ENCODE results near the gene NPY5R.
A peak's percentile ranks its signal among the peaks of the same experiment; 100 is the strongest.

NPY5R gene

GRCh38 chr4:163384434-163384833 lies 40.7 kb downstream of the NPY5R start:
- DNase-seq (ENCODE audit: low spot score): no peak
- Histone ChIP-seq H4K8ac (ENCODE audit: low read depth, low read length) (no peak overlapping the region), H3K4me2 (ENCODE audit: insufficient read depth, low read length, poor library complexity, severe bottlenecking) (no peak overlapping the region), H2AFZ (ENCODE audit: low read length) (no peak overlapping the region), H3K9ac (ENCODE audit: low read depth, low read length, poor library complexity) (no peak overlapping the region), H2BK15ac (ENCODE audit: low read length) (no peak overlapping the region), H3K36me3 (replicated peaks in 1 of 2; ENCODE audit: control insufficient read depth in 2 of 2, insufficient read depth in 2 of 2, low read length in 2 of 2) (no peaks in the 10 kb centered on the region), H3K14ac (ENCODE audit: low read length) (no peak overlapping the region), H3K18ac (ENCODE audit: low read length) (no peak overlapping the region), H3K27me3 (ENCODE audit: control insufficient read depth in 3 of 3, insufficient read depth in 3 of 3, low read depth in 1 of 3, low read length in 3 of 3) (no peaks in the 10 kb centered on the region), H3K4me1 (ENCODE audit: control insufficient read depth in 2 of 2, insufficient read depth in 1 of 2, low read depth in 1 of 2, low read length in 2 of 2) (peaks cover 0 to 12% of the 10 kb centered on the region in 2 donors), H3K9me3 (replicated peaks in 1 of 2; ENCODE audit: control insufficient read depth in 2 of 2, insufficient read depth in 1 of 2, low read depth in 1 of 2, low read length in 2 of 2) (no peaks in the 10 kb centered on the region), H3K79me1 (ENCODE audit: low read depth, low read length) (no peaks in the 10 kb centered on the region), H2BK12ac (ENCODE audit: low read length) (no peak overlapping the region), H3K4me3 (ENCODE audit: low read length in 2 of 2) (no peak overlapping the region), H4K91ac (ENCODE audit: low read depth, low read length, poor library complexity) (no peak overlapping the region), H3K27ac (replicated peaks; ENCODE audit: low read length) (no peak overlapping the region), H2AK5ac (ENCODE audit: low read depth, low read length) (no peak overlapping the region), H2BK5ac (ENCODE audit: low read length) (no peak overlapping the region), H3K23ac (ENCODE audit: low read depth, low read length, poor library complexity) (no peak overlapping the region), H2BK120ac (ENCODE audit: low read depth, low read length) (no peak overlapping the region), H3K4ac (ENCODE audit: low read length) (no peak overlapping the region)
- WGBS, 2 donors (ENCODE audit: extremely low coverage in 2 of 2, insufficient read length in 2 of 2, insufficient replicate concordance in 1 of 2): no CpG with 5 or more reads among the region's 5 CpGs

DNA sequence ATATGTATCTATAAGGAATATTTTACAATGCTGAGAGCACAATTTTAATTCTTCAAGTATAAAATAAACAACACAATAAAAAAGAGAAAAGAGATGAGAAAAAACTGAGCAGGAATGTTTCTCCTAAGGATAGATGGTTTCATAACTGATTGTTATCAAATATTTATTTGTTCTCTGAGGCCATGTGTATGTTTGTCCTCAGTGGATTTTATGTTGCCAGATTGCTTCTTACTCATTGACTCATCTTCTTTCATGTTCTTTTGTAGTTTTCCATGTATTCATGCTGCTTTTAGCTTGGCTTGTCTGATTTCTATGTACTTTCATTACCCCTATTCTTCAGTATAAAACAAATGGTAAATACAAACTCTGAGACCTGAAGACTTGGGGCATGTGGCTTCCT lies 41.2 kb downstream of the NPY5R start:
- Histone ChIP-seq H3K9ac (ENCODE audit: low read depth, low read length, poor library complexity) (no peak overlapping the region), H3K18ac (ENCODE audit: low read length) (no peak overlapping the region), H3K14ac (ENCODE audit: low read length) (no peak overlapping the region), H2BK15ac (ENCODE audit: low read length) (no peak overlapping the region), H3K4me3 (ENCODE audit: low read length in 2 of 2) (no peak overlapping the region), H4K8ac (ENCODE audit: low read depth, low read length) (no peak overlapping the region), H4K91ac (ENCODE audit: low read depth, low read length, poor library complexity) (no peak overlapping the region), H2AK5ac (ENCODE audit: low read depth, low read length) (no peak overlapping the region), H3K79me1 (ENCODE audit: low read depth, low read length) (no peaks in the 10 kb centered on the region), H3K4ac (ENCODE audit: low read length) (no peak overlapping the region), H2BK5ac (ENCODE audit: low read length) (no peak overlapping the region), H2BK12ac (ENCODE audit: low read length) (no peak overlapping the region), H3K4me2 (ENCODE audit: insufficient read depth, low read length, poor library complexity, severe bottlenecking) (no peak overlapping the region), H3K4me1 (ENCODE audit: control insufficient read depth in 2 of 2, insufficient read depth in 1 of 2, low read depth in 1 of 2, low read length in 2 of 2) (peaks cover 0 to 12% of the 10 kb centered on the region in 2 donors), H3K27ac (replicated peaks; ENCODE audit: low read length) (no peak overlapping the region), H2BK120ac (ENCODE audit: low read depth, low read length) (no peak overlapping the region), H3K27me3 (ENCODE audit: control insufficient read depth in 3 of 3, insufficient read depth in 3 of 3, low read depth in 1 of 3, low read length in 3 of 3) (no peaks in the 10 kb centered on the region), H3K23ac (ENCODE audit: low read depth, low read length, poor library complexity) (no peak overlapping the region), H3K9me3 (replicated peaks in 1 of 2; ENCODE audit: control insufficient read depth in 2 of 2, insufficient read depth in 1 of 2, low read depth in 1 of 2, low read length in 2 of 2) (no peaks in the 10 kb centered on the region), H3K36me3 (replicated peaks in 1 of 2; ENCODE audit: control insufficient read depth in 2 of 2, insufficient read depth in 2 of 2, low read length in 2 of 2) (no peaks in the 10 kb centered on the region), H2AFZ (ENCODE audit: low read length) (peak overlapping the region; percentile 34)
- no peak for DNase-seq (ENCODE audit: low spot score)

GRCh38 chr4:163385466-163385865 lies 41.8 kb downstream of the NPY5R start:
- Histone ChIP-seq H3K14ac (ENCODE audit: low read length) (no peak overlapping the region), H3K4me2 (ENCODE audit: insufficient read depth, low read length, poor library complexity, severe bottlenecking) (no peak overlapping the region), H3K18ac (ENCODE audit: low read length) (no peak overlapping the region), H3K23ac (ENCODE audit: low read depth, low read length, poor library complexity) (no peak overlapping the region), H2BK15ac (ENCODE audit: low read length) (no peak overlapping the region), H3K4ac (ENCODE audit: low read length) (no peak overlapping the region), H4K91ac (ENCODE audit: low read depth, low read length, poor library complexity) (no peak overlapping the region), H3K4me3 (ENCODE audit: low read length in 2 of 2) (no peak overlapping the region), H3K27ac (replicated peaks; ENCODE audit: low read length) (no peak overlapping the region), H3K27me3 (ENCODE audit: control insufficient read depth in 3 of 3, insufficient read depth in 3 of 3, low read depth in 1 of 3, low read length in 3 of 3) (no peaks in the 10 kb centered on the region), H3K9me3 (replicated peaks in 1 of 2; ENCODE audit: control insufficient read depth in 2 of 2, insufficient read depth in 1 of 2, low read depth in 1 of 2, low read length in 2 of 2) (no peaks in the 10 kb centered on the region), H2AK5ac (ENCODE audit: low read depth, low read length) (no peak overlapping the region), H3K79me1 (ENCODE audit: low read depth, low read length) (no peaks in the 10 kb centered on the region), H3K4me1 (ENCODE audit: control insufficient read depth in 2 of 2, insufficient read depth in 1 of 2, low read depth in 1 of 2, low read length in 2 of 2) (peaks cover 0 to 12% of the 10 kb centered on the region in 2 donors), H2BK120ac (ENCODE audit: low read depth, low read length) (no peak overlapping the region), H4K8ac (ENCODE audit: low read depth, low read length) (no peak overlapping the region), H3K9ac (ENCODE audit: low read depth, low read length, poor library complexity) (no peak overlapping the region), H3K36me3 (replicated peaks in 1 of 2; ENCODE audit: control insufficient read depth in 2 of 2, insufficient read depth in 2 of 2, low read length in 2 of 2) (no peaks in the 10 kb centered on the region), H2BK5ac (ENCODE audit: low read length) (no peak overlapping the region), H2BK12ac (ENCODE audit: low read length) (no peak overlapping the region), H2AFZ (ENCODE audit: low read length) (peak overlapping the region; percentile 34)
- WGBS, 2 donors (ENCODE audit: extremely low coverage in 2 of 2, insufficient read length in 2 of 2, insufficient replicate concordance in 1 of 2): no CpG with 5 or more reads among the region's 4 CpGs
- DNase-seq (ENCODE audit: low spot score): no peak

DNA sequence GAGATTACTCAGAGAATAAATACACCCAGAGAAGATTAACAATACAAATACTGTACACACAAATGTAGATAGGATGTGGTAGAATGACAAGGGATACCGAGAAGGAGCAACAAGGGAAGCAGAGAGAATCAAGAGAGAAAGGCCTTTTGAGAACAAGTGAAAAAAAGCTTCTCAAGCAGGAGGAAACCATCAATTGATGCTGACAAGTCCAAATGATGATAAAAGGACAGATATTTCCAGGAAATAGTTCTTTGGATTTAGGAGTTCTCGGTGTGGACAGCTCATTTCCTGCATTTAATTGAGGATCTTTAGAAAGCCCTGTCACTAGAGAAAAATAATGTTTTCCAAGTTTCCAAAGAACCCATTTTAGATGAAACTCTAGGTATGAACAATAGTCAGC lies 48.1 kb downstream of the NPY5R start:
- Histone ChIP-seq H3K23ac (ENCODE audit: low read depth, low read length, poor library complexity) (no peak overlapping the region), H4K8ac (ENCODE audit: low read depth, low read length) (no peak overlapping the region), H3K27ac (replicated peaks; ENCODE audit: low read length) (no peak overlapping the region), H3K14ac (ENCODE audit: low read length) (no peak overlapping the region), H3K79me1 (ENCODE audit: low read depth, low read length) (no peaks in the 10 kb centered on the region), H2BK120ac (ENCODE audit: low read depth, low read length) (no peak overlapping the region), H2BK12ac (ENCODE audit: low read length) (no peak overlapping the region), H3K9me3 (replicated peaks in 1 of 2; ENCODE audit: control insufficient read depth in 2 of 2, insufficient read depth in 1 of 2, low read depth in 1 of 2, low read length in 2 of 2) (no peaks in the 10 kb centered on the region), H3K36me3 (replicated peaks in 1 of 2; ENCODE audit: control insufficient read depth in 2 of 2, insufficient read depth in 2 of 2, low read length in 2 of 2) (no peaks in the 10 kb centered on the region), H2AFZ (ENCODE audit: low read length) (peak overlapping the region; percentile 59), H3K4me2 (ENCODE audit: insufficient read depth, low read length, poor library complexity, severe bottlenecking) (no peak overlapping the region), H3K27me3 (ENCODE audit: control insufficient read depth in 3 of 3, insufficient read depth in 3 of 3, low read depth in 1 of 3, low read length in 3 of 3) (no peaks in the 10 kb centered on the region), H2AK5ac (ENCODE audit: low read depth, low read length) (no peak overlapping the region), H4K91ac (ENCODE audit: low read depth, low read length, poor library complexity) (no peak overlapping the region), H3K9ac (ENCODE audit: low read depth, low read length, poor library complexity) (no peak overlapping the region), H3K4ac (ENCODE audit: low read length) (no peak overlapping the region), H2BK15ac (ENCODE audit: low read length) (no peak overlapping the region), H3K18ac (ENCODE audit: low read length) (no peak overlapping the region), H2BK5ac (ENCODE audit: low read length) (no peak overlapping the region), H3K4me3 (ENCODE audit: low read length in 2 of 2) (no peak overlapping the region), H3K4me1 (ENCODE audit: control insufficient read depth in 2 of 2, insufficient read depth in 1 of 2, low read depth in 1 of 2, low read length in 2 of 2) (peaks cover 0 to 3% of the 10 kb centered on the region in 2 donors)
- no CpG with 5 or more reads among the region's 2 CpGs for WGBS, 2 donors (ENCODE audit: extremely low coverage in 2 of 2, insufficient read length in 2 of 2, insufficient replicate concordance in 1 of 2)
- no peak for DNase-seq (ENCODE audit: low spot score)
